Measurements from ENCODE around the gene ZBTB49. TPM values are rescaled to one million over a fixed set of nuclear protein-coding genes. Genes with fewer than 3 reads are reported as not detected.

The ZBTB49 gene
- total RNA-seq, 4 donors from 2014 or later = 1.7 to 6.3 (median 4.4) TPM

GRCh38 chr4:4328840-4329239 lies 38.8 kb downstream of the ZBTB49 start:
- TF ChIP-seq POLR2A (IDR thresholded peaks at IDR 0.05) = no peak
- TF ChIP-seq CTCF (IDR thresholded peaks at IDR 0.05) = no peak
- no peak for DNase-seq
- 82 to 98% methylated on average over 4 of the region's 4 CpGs for WGBS, 2 donors

GRCh38 chr4:4329496-4329895 lies 39.4 kb downstream of the ZBTB49 start:
- no peak overlapping the region for H3K4me3 ChIP-seq
- H3K27ac ChIP-seq = no peak overlapping the region
- TF ChIP-seq CTCF (IDR thresholded peaks at IDR 0.05) = no peak
- TF ChIP-seq POLR2A (IDR thresholded peaks at IDR 0.05) = no peak
- 83 to 92% methylated on average over 10 of the region's 10 CpGs for WGBS, 2 donors
- H3K4me1 ChIP-seq = no peaks in the 10 kb centered on the region
- no peaks in the 10 kb centered on the region for H3K27me3 ChIP-seq
- no peaks in the 10 kb centered on the region for H3K36me3 ChIP-seq
- intact Hi-C loops (cut with DNase I) = no loop called here
- H3K9me3 ChIP-seq = no peaks in the 10 kb centered on the region
- DNase-seq = no peak

More at GRCh38 chr4:4328840-4329239, 38.8 kb downstream of the ZBTB49 start:
- Histone ChIP-seq H3K4me3 (no peak overlapping the region), H3K27ac (no peak overlapping the region), H3K9me3 (no peaks in the 10 kb centered on the region), H3K27me3 (no peaks in the 10 kb centered on the region), H3K4me1 (no peaks in the 10 kb centered on the region), H3K36me3 (no peaks in the 10 kb centered on the region)
- intact Hi-C loops (cut with DNase I) = no loop called here

- Histone ChIP-seq H3K27ac (no peak overlapping the region), H3K9me3 (no peaks in the 10 kb centered on the region), H3K27me3 (no peaks in the 10 kb centered on the region), H3K4me3 (no peak overlapping the region), H3K36me3 (no peaks in the 10 kb centered on the region), H3K4me1 (no peaks in the 10 kb centered on the region)
- DNase-seq = no peak
- no peak for TF ChIP-seq CTCF (IDR thresholded peaks at IDR 0.05)
- intact Hi-C loops (cut with DNase I) = loop anchor here (5.0 kb wide), 1 partner anchor 73 kb away; no protein-coding TSS in a partner anchor
- 73 to 79% methylated on average over 2 to 3 of the region's 5 CpGs for WGBS, 2 donors
Observed at GRCh38 chr4:4330794-4331193, 40.7 kb downstream of the ZBTB49 start.

- intact Hi-C loops (cut with DNase I) = loop anchor here (5.0 kb wide), 1 partner anchor 75 kb away; no protein-coding TSS in a partner anchor
- no peak for DNase-seq
Observed at GRCh38 chr4:4332529-4332928, 42.5 kb downstream of the ZBTB49 start.

GRCh38 chr4:4333265-4333706 lies 43.2 kb downstream of the ZBTB49 start:
- no peak for DNase-seq
- Histone ChIP-seq H3K4me3 (no peak overlapping the region), H3K27ac (no peak overlapping the region), H3K27me3 (no peaks in the 10 kb centered on the region), H3K36me3 (no peaks in the 10 kb centered on the region), H3K4me1 (no peaks in the 10 kb centered on the region), H3K9me3 (no peaks in the 10 kb centered on the region)
- TF ChIP-seq CTCF (IDR thresholded peaks at IDR 0.05) (no peak), POLR2A (IDR thresholded peaks at IDR 0.05) (no peak)
- intact Hi-C loops (cut with DNase I) = loop anchor here (5.0 kb wide), 1 partner anchor 76 kb away; no protein-coding TSS in a partner anchor
- 49% methylated on average over 6 to 11 of the region's 11 CpGs for whole genome bisulfite sequencing, 2 donors

More at GRCh38 chr4:4332529-4332928, 42.5 kb downstream of the ZBTB49 start:
- Histone ChIP-seq H3K27ac (no peak overlapping the region), H3K4me1 (no peaks in the 10 kb centered on the region), H3K4me3 (no peak overlapping the region), H3K9me3 (no peaks in the 10 kb centered on the region), H3K36me3 (no peaks in the 10 kb centered on the region), H3K27me3 (no peaks in the 10 kb centered on the region)
- TF ChIP-seq CTCF (IDR thresholded peaks at IDR 0.05) (no peak), POLR2A (IDR thresholded peaks at IDR 0.05) (no peak)
- WGBS, 2 donors = 76 to 82% methylated on average over 3 of the region's 3 CpGs

All from esophagus squamous epithelium (tissue), 5 donors.